ENCODE measurements around the gene MGAM2. TPM values are rescaled to one million over a fixed set of nuclear protein-coding genes. Genes with fewer than 3 reads are reported as not detected.

MGAM2 gene
- total RNA-seq, result not detected in 2 replicates

DNA sequence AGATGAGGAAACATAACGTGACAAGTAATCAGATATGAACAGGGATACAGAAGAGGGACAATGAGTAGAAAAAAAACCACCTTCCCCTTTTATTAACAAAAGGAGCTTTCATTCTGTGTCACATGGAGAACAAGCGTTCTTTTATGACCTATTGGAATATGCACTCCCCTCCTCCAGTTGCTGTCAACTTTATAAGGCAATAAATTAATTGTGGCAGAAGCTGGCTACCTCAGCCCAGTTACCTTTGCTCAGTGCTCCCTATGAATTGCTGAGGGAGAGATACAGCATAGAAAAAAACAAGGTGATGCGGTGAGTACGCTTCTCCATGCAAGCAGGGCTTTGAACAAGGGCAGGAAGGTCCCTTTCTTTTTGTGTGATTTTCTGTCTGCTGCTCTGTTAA lies at the start of gene MGAM2:
TSS of gene MGAM2 (plus strand) at position 220 of the 400 bp plus-strand sequence. CDS start 5,156 bp downstream, outside the sequence.

DNA sequence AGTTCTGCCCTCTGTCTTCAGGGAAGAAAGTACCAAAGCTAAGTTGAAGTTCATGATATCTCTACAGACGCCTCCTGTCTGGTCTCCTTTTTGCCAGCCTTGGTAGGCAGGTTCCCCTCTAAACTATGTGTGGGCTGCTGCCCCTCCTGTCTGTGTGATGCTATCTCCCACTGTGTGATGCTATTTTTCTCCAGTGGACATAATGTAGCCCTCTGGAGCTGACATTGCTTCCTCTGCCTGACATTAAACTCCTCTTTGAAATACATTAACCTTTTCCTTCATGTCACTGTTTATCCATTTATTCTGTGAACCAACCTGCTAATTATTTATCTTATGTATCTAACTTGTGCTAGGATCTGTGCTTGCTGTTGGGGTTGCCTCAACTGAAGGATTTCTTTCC lies 146.4 kb downstream of the MGAM2 start, which contains the start of gene PRSS58:
TSS of gene PRSS58 (minus strand) at position 101 of the 400 bp plus-strand sequence. CDS start 351 bp downstream, outside the sequence.

Other genes with a start within 250 kb of the MGAM2 start
- gene OR9A4, start 195.3 kb upstream of the MGAM2 start, total RNA-seq, result not detected in 2 replicates
- gene CLEC5A, start 164.7 kb upstream of the MGAM2 start, total RNA-seq, result not detected in 2 replicates
- gene TAS2R38, start 137.9 kb upstream of the MGAM2 start, total RNA-seq, result not detected in 2 replicates
- 1.8 and 3.5 TPM in 2 replicates for gene MGAM, start 115.8 kb upstream of the MGAM2 start, total RNA-seq
- gene PRSS58, start 146.3 kb downstream of the MGAM2 start, total RNA-seq, result not detected in 2 replicates

Measured in myometrial cell (primary cell).